Measurements from ENCODE around the gene FKBP6.

- TF ChIP-seq, protein P1, sequence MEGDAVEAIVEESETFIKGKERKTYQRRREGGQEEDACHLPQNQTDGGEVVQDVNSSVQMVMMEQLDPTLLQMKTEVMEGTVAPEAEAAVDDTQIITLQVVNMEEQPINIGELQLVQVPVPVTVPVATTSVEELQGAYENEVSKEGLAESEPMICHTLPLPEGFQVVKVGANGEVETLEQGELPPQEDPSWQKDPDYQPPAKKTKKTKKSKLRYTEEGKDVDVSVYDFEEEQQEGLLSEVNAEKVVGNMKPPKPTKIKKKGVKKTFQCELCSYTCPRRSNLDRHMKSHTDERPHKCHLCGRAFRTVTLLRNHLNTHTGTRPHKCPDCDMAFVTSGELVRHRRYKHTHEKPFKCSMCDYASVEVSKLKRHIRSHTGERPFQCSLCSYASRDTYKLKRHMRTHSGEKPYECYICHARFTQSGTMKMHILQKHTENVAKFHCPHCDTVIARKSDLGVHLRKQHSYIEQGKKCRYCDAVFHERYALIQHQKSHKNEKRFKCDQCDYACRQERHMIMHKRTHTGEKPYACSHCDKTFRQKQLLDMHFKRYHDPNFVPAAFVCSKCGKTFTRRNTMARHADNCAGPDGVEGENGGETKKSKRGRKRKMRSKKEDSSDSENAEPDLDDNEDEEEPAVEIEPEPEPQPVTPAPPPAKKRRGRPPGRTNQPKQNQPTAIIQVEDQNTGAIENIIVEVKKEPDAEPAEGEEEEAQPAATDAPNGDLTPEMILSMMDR (IDR thresholded peaks at IDR 0.05; ENCODE audit: low read depth, low read length): no peak
- TF ChIP-seq EZH2phosphoT487 (IDR thresholded peaks at IDR 0.05; ENCODE audit: low read depth): no peak
Observed at GRCh38 chr7:73366127-73366526, 38.2 kb downstream of the FKBP6 start.
